RPMI8226 (cell line): ENCODE measurements around the gene ALPK3.

Experiments used
- DNase-seq: peaks from one replicate; pipeline ENCODE4 v3.0.0-alpha.2; 2015

The ALPK3 gene

DNA sequence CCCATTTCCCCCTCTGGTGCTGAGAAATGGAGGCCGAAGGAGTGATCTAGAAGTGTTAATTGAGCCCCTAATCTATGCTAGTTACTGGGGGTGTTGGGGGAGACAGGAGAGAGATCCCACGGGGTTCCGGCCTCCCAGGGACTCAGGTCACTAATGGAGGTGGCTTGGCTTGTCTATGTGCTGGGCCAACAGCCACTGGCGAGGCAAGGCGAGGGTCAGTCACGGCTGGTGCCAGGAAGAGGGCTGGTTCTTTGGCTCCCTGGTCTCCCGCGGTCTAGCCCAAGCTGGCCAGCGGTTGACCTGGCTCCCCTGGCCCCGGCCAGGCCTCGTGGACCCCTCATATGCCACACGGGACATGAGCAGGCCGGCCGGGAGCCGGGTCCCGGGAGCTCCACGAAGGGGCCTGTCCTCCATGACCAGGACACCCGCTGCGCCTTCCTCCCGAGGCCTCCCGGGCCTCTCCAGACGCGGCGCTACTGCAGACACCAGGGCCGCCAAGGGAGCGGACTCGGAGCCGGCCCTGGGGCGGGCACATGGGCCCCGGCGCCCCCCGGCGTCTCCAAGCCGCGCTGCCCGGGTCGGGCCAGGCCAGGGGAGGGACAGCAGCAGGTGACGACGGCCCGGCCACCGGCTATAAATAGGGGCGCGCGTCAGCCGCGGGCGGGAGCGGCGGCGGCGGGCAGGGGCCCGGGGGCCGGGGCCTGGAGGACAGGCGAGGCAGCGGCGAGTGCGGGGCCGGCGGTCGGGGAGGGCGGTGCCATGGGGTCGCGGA lies at the start of gene ALPK3:
Gene ALPK3, plus strand, starts transcription at position 663 of the 772 bp plus-strand sequence. Its CDS starts 97 bp downstream, at position 760.
- DNase-seq, result no peak

GRCh38 chr15:84772031-84772430 lies 45.1 kb upstream of the ALPK3 start:
- no peak for DNase-seq

GRCh38 chr15:84772467-84772866 lies 44.7 kb upstream of the ALPK3 start:
- no peak for DNase-seq

- peak; percentile 16 for DNase-seq
These were observed 43.4 kb upstream of the ALPK3 start for GRCh38 chr15:84773716-84774115.

DNA sequence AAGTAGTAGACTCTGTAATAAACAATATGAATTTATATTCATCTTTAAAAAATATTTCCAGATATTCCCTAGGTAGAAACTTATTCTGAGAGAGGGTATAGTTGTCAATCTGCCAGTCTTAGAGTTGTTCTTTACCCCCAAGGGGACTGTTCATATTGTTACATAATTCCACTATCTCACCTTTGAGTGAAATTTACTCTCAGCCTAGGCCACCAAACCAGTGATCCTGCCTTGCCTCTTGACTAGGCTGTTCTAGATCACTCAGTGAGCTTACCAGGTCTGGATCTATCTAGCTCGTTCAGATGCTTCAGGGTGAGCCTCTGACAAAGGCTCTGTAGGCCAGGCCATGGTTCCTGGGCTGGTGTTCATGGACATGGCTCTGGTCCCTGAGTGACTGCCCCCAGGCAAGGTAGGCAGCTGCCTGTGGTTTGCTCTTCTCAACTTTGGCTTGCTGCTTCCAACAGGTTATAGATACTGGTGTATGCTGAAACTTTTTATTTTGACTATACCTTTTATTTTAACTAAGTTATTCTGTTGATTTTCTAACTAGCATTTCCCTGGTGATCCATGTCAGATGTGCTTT lies 41.2 kb upstream of the ALPK3 start:
- no peak for DNase-seq

- no peak for DNase-seq
These were observed 39.0 kb upstream of the ALPK3 start for GRCh38 chr15:84778194-84778593.

GRCh38 chr15:84780492-84780891 lies 36.7 kb upstream of the ALPK3 start:
- no peak for DNase-seq

DNA sequence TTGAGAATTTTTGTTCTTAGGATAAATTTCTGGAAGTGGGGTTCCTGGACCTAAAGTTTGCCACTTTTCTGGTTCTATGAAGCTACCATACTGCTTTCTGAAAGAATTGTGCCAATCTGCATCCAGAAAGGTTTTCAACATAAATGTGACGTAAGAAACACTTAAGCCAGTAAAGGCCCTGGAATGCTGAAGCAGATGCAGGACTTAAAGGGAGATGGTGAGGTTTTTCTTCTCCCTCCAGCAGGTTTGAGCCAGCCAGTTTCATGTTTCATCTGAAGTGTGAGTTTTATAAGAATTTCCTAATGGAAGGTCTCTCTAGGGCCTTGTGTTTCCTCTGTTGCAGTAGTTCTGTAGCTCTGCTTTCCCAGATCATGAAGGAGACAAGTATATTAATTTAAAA lies 35.7 kb upstream of the ALPK3 start:
- DNase-seq, result no peak

GRCh38 chr15:84782346-84782745 lies 34.8 kb upstream of the ALPK3 start:
- no peak for DNase-seq

GRCh38 chr15:84783493-84784251 lies 33.5 kb upstream of the ALPK3 start:
- DNase-seq, result no peak

DNA sequence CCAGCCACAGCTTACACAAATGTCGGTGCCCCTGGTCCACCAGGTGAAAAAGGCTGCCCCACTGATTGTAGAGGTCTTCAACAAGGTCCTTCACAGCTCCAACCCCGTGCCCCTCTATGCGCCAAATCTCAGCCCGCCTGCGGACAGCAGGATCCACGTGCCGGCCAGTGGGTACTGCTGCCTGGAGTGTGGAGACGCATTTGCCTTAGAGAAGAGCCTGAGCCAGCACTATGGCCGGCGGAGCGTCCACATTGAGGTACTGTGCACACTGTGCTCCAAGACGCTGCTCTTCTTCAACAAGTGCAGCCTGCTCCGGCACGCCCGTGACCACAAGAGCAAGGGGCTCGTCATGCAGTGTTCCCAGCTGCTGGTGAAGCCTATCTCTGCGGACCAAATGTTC lies 32.9 kb upstream of the ALPK3 start:
- DNase-seq, result no peak

GRCh38 chr15:84785053-84785452 lies 32.1 kb upstream of the ALPK3 start:
- DNase-seq, result no peak

DNA sequence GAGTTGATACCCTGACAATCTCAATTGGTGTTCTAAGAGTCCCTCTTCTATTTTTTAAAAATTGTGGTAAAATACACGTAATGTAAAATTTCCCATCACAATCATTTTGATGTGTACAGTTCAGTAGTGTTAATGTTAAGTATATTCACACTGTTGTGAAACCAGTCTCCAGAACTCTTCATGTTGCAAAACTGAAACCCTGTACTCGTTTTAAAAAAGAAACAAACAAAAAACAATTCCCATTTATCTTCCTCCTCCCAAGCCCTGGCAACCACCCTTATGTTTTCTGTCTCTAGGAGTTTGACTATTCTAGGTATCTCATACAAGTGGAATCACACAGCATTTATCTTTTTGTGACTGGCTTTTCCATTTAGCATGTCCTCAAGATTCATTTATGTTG lies 28.7 kb upstream of the ALPK3 start:
- no peak for DNase-seq

- no peak for DNase-seq
These were observed 27.4 kb upstream of the ALPK3 start for GRCh38 chr15:84789762-84790161.

DNA sequence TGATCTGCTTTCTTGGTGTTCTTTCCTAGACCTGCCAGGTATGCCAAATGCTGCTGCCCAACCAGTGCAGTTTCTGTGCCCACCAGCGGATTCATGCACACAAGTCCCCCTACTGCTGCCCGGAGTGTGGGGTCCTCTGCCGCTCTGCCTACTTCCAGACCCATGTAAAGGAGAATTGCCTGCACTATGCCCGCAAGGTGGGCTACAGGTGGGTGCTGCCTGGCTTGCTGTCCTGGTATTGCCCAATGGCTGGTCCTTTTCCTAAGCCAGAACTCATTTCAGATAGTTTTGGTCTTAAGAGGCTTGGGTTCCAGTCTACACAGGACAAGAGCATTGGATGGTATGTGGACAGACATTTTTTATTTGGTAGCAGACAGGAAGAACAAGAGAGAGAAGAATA lies 26.5 kb upstream of the ALPK3 start:
- DNase-seq, result no peak

GRCh38 chr15:84791763-84792162 lies 25.4 kb upstream of the ALPK3 start:
- no peak for DNase-seq

- no peak for DNase-seq
These were observed 23.6 kb upstream of the ALPK3 start for GRCh38 chr15:84793431-84794161.

GRCh38 chr15:84794162-84794547 lies 23.0 kb upstream of the ALPK3 start:
- no peak for DNase-seq

DNA sequence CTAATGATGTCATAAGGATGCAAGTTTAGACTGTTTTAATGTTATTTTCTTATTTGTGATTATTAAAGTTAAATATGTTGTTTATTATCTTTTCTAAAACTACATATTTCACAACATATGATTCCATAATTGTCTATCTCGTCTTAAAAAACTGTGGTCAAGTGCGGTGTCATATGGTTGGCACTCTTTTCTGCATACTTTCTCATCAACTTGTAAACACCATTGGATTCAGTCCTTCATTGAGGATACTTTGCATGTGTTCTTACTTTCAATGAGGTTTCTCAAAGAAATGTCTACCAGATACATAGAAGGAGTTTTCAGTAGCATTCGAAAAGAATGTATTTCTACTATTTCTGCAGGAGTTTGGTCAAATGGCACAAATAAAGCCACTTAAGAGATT lies 22.0 kb upstream of the ALPK3 start:
- DNase-seq, result no peak

DNA sequence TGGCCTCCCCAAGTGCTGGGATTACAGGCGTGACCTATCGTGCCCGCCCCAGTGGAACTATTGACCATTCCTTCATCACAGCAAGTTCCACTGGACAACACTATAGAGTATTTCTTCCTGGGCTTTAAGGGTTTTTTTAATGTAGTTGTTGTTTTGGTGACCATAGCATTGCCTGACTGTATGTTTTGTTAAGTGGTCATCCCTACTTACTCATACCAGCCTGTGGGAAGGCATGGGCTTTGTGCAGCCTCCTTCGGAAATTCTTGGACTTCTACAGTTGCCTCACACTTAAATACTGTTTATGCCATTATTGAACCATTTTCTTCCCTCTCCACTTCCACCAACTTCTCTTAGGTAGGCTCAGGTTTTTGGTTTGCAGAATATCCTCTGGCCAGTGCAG lies 19.9 kb upstream of the ALPK3 start:
- no peak for DNase-seq

- DNase-seq, result no peak
These were observed 19.4 kb upstream of the ALPK3 start for GRCh38 chr15:84797801-84798200.

GRCh38 chr15:84798436-84798946 lies 18.7 kb upstream of the ALPK3 start:
- DNase-seq, result no peak

DNA sequence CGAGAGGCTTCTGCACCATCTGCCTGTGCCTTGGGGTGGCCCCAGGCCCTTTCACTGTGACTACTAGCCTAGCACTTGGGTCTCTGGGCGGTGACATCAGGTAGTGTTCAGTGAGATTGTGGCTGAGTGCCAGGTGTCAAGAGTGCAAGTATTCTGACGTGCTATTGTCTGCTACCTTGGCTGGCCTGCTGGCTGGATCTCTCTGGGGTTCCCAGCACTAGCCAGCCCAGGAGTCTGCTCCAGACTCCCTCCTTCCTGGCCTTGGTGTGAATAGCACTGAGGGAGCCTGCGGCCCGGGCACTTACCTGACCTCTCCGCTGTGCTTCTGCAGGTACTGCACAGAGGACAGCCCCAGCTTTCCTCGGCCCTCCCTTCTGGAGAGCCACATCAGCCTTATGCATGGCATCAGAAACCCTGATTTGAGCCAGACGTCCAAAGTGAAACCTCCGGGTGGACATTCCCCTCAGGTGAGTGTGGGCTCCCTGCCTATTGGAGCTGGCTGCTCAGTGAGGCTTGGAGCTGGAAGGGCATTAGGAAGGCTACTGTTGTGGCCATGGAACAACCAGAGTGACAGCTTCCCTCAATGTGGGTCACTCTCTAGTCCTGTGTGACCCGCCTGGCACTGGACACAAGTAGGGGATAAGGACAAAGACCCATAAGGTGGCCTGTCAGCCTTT lies 17.5 kb upstream of the ALPK3 start:
- no peak for DNase-seq
